Glomerular endothelial cell (primary cell): Measurements from ENCODE around the gene MAP2K6. TPM values are rescaled to one million over a fixed set of nuclear protein-coding genes. Genes with fewer than 3 reads are reported as not detected.

Source experiments
- DNase-seq: peaks from one replicate; pipeline ENCODE4 v3.0.0-alpha.2; 2011; ENCODE audit warnings: low read depth, low spot score; ENCODE audit errors: extremely low read depth
- total RNA-seq: library from RNA; depleted of rRNA; stranded (reverse); fragments of >200 nt; gene quantifications from 2 replicates; pipeline ENCODE4 v1.2.3, GENCODE V29; 2015

Gene MAP2K6
- total RNA-seq, 1 donor from 2014 or later = 8.8 TPM

- peak; percentile 42 for DNase-seq
Measured at GRCh38 chr17:69574257-69575197, 160.0 kb downstream of the MAP2K6 start.

DNA sequence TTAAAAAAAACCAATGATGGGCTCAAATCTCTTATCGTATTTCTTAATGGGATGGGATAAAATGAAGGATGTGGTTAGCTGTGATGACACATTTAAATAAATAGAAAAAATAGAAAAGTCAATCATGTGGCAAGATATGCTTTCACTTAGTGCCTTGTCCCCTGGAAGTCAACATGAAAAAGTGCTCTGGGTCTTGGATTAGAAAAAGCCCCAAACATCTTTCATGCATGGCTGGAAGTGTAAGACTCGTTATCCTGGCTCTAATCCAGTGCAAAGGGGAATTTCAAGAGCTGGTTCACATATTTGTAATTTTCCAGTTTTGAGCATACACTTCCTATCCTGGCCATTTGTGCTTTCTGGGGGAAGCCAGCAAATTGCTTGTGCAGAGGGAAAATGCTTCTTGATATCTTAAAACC is 160.9 kb downstream of the MAP2K6 start:
- DNase-seq = peak; percentile 64

DNA sequence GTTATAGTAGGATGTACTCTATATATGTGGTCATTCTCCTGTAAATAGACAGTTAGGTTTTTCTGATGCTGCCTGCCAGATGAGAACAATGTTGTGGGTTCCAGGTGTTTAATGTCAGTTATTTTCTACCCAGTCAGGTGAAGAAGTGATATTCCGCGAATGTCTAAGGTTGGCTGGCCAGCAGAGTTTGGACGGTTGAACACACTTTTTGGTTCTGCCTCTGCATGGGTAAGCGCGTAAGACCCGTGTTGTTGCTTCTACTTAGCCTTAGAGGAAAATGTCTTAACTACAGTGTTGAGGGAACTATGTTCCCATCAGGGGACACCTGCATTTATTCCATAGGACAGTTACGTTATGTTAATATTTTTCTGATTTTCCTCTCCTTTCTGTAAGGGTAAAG is 162.6 kb downstream of the MAP2K6 start:
- DNase-seq = no peak

DNA sequence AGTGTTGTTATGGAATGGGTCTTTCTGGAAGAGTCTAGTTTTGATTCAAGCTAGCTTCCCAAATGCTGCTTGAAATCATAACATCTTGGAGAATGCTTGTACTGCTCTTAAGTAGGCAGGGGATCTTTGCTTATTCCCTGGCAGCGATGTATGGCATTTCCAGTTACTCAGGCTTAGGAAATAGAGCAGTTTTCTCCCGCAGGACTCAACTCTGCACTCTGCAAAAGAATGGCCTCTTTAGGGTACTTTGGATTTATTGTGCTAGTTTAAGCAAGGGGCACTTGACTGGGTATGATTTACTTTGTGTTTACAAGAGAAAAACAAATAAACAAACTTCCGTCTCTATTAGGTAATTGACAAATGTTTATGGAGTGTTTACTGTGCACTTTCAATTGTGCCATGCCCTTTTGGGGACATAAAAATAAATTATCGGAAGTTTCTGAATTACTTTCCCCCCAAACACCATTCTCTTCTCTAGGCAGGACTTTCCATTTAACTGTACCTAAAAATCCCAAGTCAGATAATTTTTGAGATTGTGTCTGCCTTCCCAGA is 164.0 kb downstream of the MAP2K6 start:
- no peak for DNase-seq

- DNase-seq = no peak
Measured at GRCh38 chr17:69579961-69580677, 165.6 kb downstream of the MAP2K6 start.

- peak; percentile 57 for DNase-seq
Measured at GRCh38 chr17:69581061-69581961, 166.8 kb downstream of the MAP2K6 start.

DNA sequence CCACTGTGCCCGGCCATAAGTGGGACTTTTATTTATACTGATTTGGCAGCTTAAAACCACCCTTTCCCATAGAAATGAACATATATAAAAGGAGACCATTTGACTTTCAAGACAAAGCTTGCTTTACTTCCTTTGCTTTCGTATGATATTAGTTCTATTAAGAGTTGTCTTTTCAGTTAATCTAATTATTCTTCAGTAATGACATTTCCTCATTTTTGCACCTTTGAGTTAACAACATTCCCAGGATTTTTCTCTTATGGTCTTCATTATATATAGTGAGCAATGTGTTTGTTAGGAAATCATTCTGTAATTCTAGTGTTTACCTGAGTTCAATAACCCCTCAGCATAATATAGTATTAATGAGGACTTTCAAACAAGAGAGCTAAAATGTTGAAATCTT is 173.8 kb downstream of the MAP2K6 start:
- no peak for DNase-seq

DNA sequence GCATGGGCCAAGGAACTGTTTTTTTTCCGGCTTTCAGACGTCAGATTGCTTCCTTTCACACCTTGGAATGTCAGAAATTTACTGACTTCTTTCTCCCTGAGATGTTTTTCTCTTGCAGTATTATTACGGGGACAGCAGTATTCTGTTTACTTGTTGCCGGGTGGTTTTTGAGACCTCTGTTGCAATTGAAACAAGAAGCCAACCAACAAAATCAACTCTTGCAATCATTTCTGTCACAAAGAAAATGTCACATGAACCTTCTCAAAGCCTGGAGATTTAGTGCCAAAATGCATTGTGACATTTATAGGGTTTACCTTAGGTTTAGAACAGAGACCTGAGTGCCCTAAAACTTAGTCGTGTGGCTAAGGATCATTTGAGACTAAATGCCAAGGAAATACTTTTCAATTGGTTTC is 174.3 kb downstream of the MAP2K6 start:
- DNase-seq = peak; percentile 75

DNA sequence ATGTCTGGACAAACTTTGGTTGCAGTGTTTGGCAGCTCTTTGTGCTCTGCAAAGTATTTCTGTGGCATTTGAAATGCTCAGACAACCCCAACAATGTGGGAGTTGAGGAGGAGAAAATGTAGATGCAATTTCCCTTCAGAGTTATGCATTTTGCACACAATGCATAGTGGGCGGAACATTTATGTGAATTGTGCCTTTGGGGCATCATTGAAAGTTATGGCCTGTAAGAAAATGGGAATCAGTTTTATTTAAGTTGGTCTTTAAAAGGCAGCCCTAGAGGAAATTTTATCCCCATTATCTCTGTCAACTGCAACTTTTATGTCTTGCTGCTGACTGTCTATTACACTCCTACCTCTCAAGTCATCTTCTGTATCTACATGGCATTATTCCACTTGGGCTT is 176.2 kb downstream of the MAP2K6 start:
- DNase-seq = no peak

DNA sequence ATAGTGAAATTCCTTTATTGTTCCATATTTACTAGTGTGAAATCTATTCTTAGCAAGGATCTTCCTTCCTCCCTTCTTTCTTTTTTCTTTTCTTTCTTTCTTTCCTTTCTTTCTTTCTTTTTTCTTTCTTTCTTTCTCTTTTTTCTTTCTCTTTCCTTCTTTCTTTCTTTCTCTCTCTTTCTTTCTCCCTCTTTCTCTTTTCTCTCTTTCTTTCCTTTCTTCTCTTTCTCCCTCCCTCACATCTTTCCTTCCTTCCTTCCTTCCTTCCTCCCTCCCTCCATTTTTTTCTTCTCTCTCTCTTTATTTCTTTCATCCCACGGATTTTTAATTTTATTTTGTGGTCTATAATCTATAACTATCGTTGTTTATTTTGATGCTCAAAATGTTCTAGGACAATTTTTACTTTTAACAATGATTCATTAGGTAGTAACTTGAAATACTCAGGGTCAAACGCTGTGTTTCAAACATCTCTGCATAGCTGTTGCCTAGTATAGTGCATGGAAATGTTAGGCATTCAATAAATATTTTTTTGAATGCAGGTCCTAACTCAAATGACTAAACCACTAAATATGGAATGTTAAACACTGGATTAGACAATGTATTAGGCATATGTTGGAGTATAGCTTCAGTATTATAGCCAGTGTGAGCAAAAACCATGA is 178.3 kb downstream of the MAP2K6 start:
- no peak for DNase-seq

- no peak for DNase-seq
Measured at GRCh38 chr17:69593351-69593715, 178.8 kb downstream of the MAP2K6 start.

DNA sequence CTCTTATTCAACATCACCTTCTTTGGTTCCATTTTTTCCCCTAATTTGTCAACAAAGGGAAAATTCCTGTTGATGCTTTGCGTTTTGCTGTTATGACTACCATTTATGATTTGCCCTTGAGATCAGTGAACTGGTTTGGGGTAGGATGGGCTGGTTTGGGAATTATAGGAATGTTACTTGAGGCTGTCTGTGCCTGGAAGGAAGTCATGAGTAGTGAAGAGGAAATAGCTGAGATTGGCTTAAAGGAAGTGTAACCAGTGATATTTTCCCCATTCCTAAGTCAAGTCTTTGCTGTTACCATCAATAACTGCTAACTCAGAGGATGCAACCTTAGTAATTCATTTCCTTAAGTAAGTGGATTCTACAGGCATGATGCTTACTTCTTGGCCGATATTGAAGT is 179.2 kb downstream of the MAP2K6 start:
- peak; percentile 94 for DNase-seq

GRCh38 chr17:69594641-69595040 is 180.1 kb downstream of the MAP2K6 start:
- peak; percentile 44 for DNase-seq

DNA sequence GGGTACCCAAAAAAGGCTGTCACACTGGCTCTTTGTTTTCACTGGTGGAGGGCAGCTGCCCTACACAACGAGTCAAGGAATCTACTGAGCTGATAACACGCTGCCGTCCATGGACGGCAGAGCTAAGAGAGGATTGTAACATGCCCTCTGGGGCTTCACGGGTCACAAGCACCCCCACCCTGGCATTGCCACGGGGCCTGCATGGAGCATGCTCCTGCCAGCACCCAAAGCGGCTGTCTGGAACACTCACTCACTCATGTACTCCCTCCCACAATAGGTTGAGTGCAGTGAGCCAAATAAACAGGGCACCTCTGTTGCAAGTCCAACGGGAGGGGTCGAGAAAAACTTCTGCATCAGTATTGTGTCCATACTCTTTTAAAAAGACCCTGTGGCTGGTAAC is 181.6 kb downstream of the MAP2K6 start:
- DNase-seq = no peak

- peak; percentile 82 for DNase-seq
Measured at GRCh38 chr17:69597898-69598692, 183.6 kb downstream of the MAP2K6 start.

- DNase-seq = no peak
Measured at GRCh38 chr17:69602972-69603371, 188.5 kb downstream of the MAP2K6 start.
